HG02852 (cell line): ENCODE measurements around the gene GOLGA6D.
"Not testable (repeated sequence)": the region's sequence is repeated elsewhere in the genome, so short reads cannot be mapped to it uniquely, and the experiment has no call there.

ENCODE experiments used
- ATAC-seq: cut with Tn5 transposase; IDR thresholded peaks from one replicate; pipeline ENCODE4 v1.9.1; 2021; ENCODE audit warnings: mild to moderate bottlenecking, moderate library complexity; ENCODE audit not compliant: unreplicated experiment

The GOLGA6D gene

DNA sequence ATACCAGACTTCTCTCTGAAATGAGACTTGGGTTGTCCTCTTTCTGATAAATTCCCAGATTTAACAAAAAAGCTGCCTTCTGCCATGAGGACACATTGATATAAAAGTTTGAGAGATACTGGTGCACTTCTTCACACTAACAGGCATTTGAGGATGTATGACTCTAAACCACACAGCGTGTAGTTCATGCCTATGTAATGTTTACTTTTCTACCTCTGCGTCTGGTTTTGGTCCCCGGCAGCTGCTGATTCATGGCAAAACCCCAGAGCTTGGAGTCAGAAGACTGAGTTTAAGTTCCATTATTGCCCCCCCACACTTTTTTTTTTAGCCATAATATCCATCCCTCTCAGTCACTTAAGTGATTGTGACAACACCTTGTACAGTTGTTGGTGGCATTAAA lies 1.5 kb downstream of the GOLGA6D start:
- ATAC-seq: not testable (repeated sequence)

DNA sequence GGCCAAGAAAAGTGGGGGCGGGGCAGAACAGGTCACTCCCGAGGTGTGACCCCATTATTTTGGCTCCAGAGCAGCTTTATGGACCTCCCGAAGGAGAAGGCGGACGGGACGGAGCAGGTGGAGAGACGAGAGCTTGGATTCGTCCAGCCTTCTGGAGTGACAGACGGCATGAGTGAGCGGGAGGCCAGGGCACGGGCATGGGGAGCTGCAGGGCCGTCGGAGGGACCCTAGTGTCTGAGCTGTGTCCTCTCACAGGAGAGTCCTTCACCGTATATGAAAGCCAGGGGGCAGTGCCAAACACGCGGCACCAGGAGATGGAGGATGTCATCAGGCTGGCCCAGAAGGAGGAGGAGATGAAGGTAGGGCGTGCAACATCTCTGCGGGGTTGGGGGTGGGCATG lies 11.0 kb downstream of the GOLGA6D start:
- ATAC-seq: not testable (repeated sequence)

DNA sequence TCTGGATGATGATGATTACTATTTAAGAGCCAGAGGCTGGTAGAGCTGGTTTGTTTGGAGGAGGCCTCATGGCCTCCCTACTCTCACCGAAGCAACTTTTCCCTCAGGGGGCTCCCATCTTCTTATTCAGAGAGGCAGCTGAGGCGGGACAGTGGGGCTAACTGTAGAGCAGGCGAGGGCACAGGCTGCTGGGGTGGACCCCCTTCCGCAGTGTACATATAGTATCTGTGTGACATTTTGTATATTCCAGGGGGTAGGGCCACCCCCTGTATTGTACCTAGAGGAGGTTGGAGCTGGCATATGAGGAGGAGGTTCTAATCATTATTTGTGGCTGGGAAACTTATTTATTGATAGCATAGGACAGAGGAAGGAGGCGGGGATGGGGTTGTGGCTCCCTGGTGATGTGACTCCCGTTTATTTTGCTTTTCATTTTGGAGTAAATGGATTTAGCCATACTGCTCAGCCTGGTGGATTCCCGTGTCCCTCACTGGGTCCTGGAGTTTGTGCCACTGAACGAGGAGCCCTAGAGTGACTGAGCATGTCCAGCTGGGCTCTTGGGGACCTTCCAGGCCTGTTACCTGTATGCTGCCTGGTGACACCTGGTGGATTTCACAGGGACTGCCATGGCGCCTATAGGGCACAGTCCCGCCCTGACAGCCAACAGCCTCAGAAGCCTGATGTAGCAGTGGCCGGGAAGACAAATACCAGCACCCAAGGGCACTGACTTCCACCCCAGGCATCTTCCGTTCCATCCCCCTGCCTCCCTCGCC lies 16.1 kb downstream of the GOLGA6D start:
- not testable (repeated sequence) for ATAC-seq

DNA sequence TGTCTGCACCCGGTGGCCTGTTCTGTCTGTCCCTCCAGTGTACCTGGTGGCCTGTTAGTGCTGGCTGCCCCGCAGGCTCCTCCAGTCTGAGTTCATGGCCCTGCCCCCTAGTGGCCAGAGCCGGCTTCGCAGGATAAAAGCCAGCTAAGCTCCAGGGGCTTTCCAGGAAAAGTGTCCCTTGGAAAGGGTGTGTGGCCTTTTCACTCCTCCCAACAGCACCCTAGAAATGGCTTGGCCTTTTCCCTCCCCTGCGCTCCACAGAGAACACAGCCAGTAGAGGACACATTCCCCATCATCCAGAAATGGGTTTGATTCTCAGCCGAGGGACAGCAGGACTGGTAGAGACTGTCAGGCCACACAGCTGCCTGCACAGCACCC lies 16.7 kb downstream of the GOLGA6D start:
- not testable (repeated sequence) for ATAC-seq

DNA sequence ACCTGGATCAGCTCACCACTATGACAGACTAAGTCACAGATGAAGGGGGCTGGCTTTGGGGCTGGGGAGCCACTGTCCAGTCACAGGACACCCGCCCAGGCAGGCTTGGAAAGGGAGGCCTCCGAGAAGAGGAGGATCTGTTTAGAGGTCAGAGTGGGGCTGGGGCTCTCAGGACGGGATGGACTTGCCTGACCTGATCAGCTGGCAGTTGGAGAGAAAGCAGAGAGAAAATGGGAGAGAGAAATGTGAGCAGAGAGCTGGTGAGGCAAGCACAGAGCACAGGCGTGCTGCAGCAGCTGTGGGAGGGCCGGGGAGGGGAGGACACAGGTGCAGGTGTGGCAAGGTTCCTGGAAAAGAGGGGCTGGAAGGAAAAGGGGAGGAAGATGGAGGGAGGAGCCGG lies 17.4 kb downstream of the GOLGA6D start:
- not testable (repeated sequence) for ATAC-seq

DNA sequence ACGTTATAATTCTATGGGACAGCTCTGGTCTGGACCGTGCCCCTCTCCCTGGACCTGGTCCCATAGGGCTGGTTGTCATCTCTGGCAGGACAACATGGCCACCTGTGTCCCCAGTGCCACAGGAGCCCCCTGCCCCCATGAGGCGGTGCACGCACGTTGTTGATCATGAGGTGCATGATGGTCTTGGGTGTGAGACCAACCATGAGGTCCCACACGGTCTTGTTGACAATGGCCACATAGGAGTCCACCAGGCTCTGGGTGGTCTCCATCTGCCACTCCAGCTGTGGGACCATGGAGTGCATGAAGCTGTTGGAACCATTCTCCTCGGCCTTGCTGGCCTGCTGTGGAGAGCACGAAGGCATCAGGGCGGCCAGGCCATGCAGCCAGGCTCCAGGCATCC lies 19.7 kb downstream of the GOLGA6D start:
- no peak for ATAC-seq

DNA sequence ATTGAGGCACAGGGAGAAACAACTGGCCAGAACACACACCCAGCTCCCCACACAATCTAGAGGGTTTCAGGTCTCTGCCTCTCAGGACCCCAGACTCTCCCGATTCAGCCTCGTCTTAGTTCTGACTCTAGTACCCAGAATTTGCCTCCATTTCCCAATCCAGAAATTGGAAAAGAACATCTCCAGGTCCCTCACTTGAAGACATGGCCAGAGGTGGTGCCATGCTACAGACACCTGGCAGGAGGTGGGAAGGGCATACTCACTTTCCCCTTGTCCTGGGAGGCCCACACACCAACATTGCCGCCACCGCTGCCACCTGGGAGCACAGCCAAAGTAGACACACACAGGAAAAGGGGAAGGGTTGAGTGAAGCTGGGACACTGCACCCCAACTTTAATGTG lies 20.1 kb downstream of the GOLGA6D start:
- not testable (repeated sequence) for ATAC-seq

DNA sequence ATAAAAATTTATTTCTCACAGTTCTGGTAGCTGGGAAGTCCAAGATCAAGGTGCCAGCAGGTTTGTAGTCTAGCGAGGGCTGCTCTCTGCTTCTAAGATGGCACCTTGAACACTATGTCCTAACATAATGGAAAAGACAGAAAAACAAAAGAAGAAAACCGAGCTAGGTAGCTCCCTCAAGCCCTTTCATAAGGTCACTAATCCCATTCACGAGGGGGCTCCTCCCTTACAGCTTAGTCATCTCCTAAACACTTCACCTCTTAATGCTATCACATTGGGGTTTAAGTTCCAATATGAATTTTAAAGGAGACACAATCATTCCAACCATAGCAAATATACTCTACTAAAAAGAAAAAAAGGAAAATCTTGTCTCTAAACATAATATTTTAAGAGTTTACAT lies 23.6 kb downstream of the GOLGA6D start:
- no peak for ATAC-seq

DNA sequence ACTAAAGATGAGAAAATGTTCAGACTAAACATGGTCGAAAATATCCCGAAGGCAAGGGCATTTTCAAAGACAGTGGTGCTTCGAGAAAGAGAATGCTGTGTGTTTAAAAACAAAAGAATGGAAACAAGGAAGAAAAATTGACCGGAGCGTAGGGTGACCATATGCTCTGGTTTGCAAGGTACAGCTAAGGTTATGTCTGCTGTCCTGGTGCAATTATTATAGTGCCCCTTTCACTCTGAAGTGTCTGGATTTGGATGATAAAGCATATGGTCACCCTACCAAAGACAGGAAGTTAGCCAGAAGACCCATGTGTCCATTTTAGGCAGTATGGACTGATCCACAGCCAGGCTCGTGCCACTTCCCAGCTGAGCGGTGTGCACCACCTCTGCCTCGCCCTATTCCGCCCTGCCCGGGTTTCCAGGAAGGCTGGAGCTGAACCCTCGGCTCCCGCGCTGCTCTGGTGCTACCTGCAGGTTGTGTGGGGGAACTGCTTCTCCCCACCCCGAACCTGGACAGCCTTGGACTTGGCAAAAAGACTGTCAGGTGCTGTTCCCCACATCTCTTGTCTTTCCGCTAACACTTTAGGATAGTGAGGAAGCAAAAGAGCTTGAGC lies 25.2 kb downstream of the GOLGA6D start:
- ATAC-seq: no peak

DNA sequence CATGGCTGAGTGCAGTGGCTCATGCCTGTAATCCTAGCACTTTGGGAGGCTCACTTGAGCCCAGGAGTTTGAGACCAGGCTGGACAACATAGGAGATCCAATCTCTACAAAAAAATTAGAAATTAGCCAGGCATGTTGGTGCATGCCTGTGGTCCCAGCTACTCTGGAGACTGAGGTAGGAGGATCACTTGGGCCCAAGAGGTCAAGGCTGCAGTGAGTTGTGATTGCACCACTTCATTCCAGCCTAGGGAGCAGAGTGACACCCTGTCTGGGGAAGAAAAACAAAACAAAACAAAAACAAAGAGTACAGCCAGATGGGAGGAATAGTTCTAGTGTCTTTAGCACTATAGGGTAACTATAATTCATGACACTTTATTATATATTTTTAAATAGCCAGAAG lies 27.1 kb downstream of the GOLGA6D start:
- no peak for ATAC-seq

DNA sequence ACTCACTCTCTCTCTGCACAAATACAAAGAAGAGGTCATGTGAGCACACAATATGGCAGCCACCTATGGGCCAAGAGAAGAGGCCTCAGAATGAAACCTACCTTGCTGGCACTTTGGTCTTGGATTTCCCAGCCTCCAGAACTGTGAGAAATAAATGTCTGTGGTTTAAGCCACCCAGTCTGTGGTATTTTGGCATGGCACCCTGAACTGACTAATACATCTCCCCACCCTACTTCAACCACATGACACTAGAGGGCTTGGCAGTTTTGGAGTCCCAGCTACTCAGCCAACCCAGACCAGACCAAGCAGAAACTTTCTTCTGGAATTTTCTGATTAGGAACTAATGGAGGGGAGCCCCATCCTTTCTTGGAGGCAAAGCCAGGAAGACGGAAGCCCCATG lies 29.9 kb downstream of the GOLGA6D start:
- ATAC-seq: not testable (repeated sequence)

DNA sequence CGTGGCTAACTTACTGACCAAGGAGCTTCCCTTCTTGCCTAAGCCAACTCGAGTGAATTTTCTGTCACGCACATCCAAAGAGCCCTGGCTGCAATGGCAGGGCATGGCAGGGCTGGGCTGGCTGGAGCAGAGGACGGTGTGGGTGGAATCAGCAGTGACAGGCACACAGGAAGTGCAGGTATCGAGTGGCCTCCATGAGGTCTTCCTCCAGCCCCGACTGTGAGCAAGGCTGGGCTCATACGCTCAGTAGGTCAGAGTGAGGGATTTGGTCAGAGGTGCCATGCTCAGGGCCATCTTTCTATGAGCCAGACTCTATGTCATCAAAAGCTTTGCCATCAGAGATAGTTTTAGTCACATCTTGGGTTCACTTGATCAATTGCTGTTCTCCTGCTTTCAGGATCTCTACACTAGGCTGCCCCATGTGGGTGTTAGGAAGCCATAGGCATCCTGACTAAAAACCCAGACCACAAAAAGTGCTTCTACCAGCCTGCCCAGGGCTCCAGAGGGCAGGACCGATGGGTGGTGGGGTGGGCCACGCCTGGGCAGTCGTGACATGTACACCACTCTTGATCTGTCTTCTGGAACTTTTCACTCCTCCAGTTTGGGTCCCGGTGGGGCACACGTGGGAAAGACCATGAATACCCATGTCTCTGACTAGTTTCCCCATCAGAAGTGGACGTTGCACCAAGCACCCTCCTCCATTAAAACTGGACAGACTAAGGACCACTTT lies 30.6 kb downstream of the GOLGA6D start:
- no peak for ATAC-seq

DNA sequence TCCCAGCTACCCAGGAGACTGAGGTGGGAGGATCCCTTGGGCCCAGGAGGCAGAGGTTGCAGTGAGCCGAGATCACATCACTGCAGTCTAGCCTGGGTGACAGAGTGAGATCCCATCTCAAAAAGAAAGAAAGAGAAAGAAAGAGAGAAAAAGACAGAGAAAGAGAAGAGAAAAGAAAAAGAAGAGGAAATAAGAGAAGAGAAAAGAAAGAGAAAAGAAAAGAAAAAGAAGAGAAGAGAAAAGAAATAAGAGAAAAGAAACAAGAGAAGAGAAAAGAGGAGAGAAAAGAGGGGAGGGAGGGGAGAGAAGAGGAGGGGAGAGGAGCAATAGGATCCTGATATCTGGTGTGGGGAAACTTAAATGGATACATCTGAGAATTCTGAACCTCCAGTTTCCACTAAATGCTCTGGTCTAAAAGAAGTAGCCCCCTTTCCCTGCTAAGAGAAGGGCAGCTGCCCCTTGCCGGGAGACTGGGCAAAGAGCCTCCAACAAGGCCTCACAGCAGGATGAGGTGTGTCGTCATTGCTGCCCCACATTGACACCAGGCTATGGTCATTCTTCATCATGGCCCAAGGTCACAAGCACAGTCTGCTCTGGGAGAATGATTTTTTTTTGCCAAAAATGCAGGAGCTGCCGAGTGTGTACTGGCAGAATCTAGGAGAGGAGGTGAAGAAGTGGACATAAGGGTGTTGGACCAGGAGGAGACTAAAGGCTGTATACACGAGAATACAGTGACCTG lies 32.1 kb downstream of the GOLGA6D start:
- no peak for ATAC-seq

DNA sequence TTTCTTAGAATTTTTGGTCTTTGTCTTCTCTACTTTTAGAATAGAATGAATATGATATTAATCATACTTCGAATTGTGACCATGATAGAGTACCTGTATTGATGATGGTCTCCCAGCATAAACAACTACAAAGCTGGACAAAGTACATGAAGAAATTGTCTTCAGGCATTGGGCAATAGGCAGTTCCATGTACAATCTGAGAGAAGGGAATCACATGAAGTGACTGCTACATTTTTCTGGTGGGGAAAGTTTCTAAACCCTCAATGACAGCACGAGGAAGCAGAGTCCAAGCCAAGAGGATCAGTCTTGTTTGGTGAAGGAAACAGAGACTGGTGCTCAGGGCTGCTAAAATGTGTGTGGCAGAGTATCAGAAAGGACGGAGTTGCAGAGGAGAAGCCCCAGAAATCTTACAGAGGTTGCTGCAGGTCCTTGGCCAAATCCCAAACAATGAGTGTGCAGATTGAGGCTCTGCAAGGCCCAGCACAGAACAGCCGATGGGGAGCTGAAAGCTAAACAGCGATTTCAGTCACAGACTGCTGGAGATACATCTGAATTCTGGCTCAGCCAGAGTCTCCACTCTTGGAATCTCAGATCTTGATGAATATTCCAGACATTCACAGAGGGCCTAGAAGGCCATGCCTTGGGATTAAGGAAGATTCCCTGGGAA lies 36.7 kb downstream of the GOLGA6D start:
- not testable (repeated sequence) for ATAC-seq

DNA sequence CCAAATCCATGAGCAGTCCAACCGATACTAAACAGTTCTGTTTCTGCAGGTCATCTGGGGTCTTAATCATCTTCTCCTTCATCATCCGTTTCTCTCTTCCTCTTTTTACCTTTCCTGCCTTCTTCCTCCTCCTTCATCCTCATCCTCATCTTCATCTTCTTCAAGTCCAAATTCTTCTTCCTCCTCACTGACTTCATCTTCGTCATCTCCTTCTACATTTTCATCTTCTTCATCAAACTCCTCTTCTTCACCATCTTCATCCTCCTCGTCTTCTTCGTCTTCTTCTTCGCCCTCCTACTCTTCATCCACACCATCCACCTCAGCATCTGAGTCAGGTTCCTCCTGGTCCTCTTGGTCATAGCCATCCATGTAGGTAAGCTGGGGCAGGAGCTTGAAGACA lies 39.1 kb downstream of the GOLGA6D start:
- ATAC-seq: no peak

DNA sequence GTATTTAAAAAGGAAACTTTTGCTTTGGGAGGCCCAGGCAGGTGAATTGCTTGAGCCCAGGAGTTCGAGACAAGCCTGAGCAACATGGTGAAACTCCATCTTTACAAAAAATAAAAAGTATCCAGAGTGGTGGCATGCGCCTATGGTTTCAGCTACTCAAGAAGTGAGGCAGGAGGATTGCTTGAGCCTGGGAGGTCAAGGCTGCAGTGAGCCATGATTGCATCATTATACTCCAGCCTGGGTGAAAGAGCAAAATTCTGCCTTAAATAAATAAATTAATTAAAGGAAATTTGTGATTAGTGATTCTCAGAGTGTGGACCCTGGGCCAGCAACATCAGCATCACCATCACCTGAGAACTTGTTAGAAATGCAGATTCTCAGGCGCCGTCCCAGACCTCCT lies 43.3 kb downstream of the GOLGA6D start:
- no peak for ATAC-seq

DNA sequence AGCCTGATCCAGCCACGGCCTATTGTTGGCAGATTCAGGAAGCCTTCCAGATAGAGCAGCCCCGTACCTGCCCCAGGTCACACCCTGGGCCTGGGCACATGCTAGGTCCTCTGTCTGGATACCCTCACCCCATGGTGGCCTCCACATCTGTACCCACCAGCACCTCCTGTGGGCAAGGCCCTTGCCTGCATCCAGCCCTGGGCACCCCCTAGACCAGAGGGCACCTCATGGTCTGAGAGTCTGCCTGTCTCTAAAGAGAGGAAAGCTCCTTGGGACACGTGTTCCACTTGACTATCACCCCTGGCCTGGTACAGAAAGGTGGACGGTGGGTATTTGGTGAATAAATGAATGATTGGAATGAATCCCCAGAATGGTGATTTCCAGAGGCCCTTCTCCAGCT lies 44.4 kb downstream of the GOLGA6D start:
- ATAC-seq: no peak

DNA sequence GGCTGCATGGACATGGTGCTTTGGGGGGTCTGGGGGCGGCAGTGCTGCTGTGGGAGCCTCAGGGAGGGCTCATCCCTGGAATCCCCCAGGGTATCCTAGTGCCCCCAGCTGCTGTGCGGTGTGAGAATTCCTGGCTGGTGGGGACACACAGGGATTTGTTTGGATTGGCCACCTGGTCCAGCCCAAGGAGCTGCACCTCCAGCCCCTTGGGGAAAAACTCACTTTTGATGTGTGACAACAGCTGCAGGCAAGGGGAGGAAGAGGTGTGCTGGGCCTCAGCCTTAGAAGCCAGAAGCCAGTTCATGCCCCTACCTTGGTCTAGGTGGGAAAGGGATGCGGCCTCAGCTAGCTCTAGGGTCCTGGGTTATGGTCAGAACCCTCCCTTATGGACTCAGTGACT lies 44.9 kb downstream of the GOLGA6D start:
- no peak for ATAC-seq

DNA sequence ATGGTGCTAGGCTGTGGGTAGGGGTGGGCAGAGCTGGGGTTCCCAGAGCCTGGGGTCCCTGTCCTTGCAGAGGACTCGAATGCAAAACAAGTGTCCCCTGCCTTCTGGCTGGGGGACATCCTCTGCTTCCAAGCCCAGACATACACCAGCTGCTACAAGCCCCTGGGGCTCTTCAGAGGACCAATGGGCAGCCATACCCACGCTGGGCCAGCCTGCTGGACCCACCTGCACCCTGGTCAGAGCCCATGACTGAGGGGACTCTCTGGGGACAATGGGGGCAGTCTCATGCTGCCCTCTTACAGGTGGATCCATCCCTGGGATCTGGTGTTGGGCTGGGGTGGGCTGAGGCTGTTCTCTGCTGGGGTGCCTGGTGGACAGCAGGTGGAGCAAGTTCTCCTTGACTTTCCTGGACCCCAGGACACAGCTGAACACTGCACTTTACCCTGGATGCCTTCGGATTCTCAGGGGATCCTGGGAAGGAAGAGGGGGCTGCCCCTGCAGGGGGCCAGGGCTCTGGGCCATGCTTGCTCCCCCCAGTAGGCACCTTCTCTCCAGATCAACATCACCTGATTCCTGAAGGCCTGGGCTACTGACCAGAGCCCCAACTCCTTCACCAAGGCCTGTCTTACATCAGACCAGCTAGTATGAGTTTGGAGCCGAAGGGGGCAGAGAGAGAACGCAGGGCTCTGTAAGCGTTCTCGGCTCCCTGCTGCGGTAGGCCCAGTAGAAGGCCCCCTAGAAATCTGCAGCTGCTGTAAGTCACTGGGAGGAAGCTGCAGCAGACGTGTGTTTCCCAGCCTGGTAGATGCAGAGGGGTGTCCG lies 46.1 kb downstream of the GOLGA6D start:
- ATAC-seq: no peak

DNA sequence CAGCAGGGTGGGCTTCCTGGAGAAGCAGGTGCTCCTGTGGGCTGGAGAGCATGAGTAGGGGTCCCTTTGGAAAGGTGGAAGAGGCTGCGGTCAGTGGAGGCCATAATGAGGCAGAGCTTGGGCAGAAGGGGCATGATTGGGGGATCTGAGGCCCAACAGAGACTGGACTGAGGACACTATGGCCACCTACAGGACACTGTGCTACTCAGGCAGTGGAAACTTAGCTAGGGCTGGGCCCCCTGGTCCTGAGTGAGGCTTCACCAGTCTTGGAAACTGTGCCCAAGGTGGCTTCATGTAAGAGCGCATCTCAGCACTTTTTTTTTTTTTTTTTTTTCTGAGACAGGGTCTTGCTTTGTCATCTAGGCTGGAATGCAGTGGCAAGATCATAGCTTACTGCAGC lies 46.9 kb downstream of the GOLGA6D start:
- ATAC-seq: no peak
